OCI-LY1 (cell line): ENCODE measurements around the gene LRRC59.

Experiments used
- H2AFZ ChIP-seq: fragments of 200-600 bp; sonication (generic), shearing (Covaris generic); 2 replicates; pipeline ENCODE4 v1.6.0; 2014; ENCODE audit warnings: antibody characterized with exemption, mild to moderate bottlenecking, low read length
- H3F3A ChIP-seq: fragments of 200-600 bp; sonication (generic), shearing (Covaris generic); 2 replicates; pipeline ENCODE4 v1.6.0; 2014; ENCODE audit warnings: mild to moderate bottlenecking, antibody characterized with exemption, low read length, moderate library complexity; ENCODE audit not compliant: insufficient read depth
- H3K27ac ChIP-seq: fragments of 200-600 bp; sonication (generic); 2 replicates; pipeline ENCODE4 v1.5.1; 2014; ENCODE audit warnings: low read length, mixed run types, mild to moderate bottlenecking, low read depth; ENCODE audit not compliant: poor library complexity, severe bottlenecking
- H3K27me3 ChIP-seq: fragments of 200-600 bp; sonication (generic); 2 replicates; pipeline ENCODE4 v1.6.0; 2014; ENCODE audit warnings: antibody characterized with exemption, mild to moderate bottlenecking, low read length, moderate library complexity; ENCODE audit not compliant: insufficient read depth
- H3K36me3 ChIP-seq: fragments of 200-600 bp; sonication (generic); 2 replicates; pipeline ENCODE4 v1.6.1; 2014; ENCODE audit warnings: mild to moderate bottlenecking, antibody characterized with exemption, low read length, moderate library complexity, mixed read lengths; ENCODE audit not compliant: insufficient read depth
- H3K4me1 ChIP-seq: fragments of 200-600 bp; sonication (generic); 2 replicates; pipeline ENCODE4 v1.5.1; 2014; ENCODE audit warnings: mild to moderate bottlenecking, low read length, moderate library complexity; ENCODE audit not compliant: insufficient read depth, severe bottlenecking
- H3K4me2 ChIP-seq: fragments of 200-600 bp; sonication (generic), shearing (Covaris generic); 2 replicates; pipeline ENCODE4 v1.6.1; 2014; ENCODE audit warnings: low read length
- H3K4me3 ChIP-seq: fragments of 200-600 bp; sonication (generic); 2 replicates; pipeline ENCODE4 v1.5.1; 2014; ENCODE audit warnings: low read length, low read depth, mild to moderate bottlenecking, mixed read lengths; ENCODE audit not compliant: poor library complexity, severe bottlenecking
- H3K79me2 ChIP-seq: fragments of 200-600 bp; shearing (Covaris generic); 2 replicates; pipeline ENCODE4 v1.6.1; 2016; ENCODE audit warnings: mixed run types, low read length, mixed read lengths; ENCODE audit not compliant: insufficient read depth
- H3K9ac ChIP-seq: fragments of 200-600 bp; sonication (generic), shearing (Covaris generic); 2 replicates; pipeline ENCODE4 v1.6.1; 2014; ENCODE audit warnings: mild to moderate bottlenecking, low read length, mixed read lengths
- H3K9me2 ChIP-seq: fragments of 200-600 bp; sonication (generic), shearing (Covaris generic); 2 replicates; pipeline ENCODE4 v1.6.1; 2014; ENCODE audit warnings: low read depth, mild to moderate bottlenecking, low read length, mixed read lengths
- H3K9me3 ChIP-seq: fragments of 200-600 bp; shearing (Covaris generic); 2 replicates; pipeline ENCODE4 v1.6.1; 2014; ENCODE audit warnings: low read length, mixed read lengths
- H4K20me1 ChIP-seq: fragments of 200-600 bp; sonication (generic), shearing (Covaris generic); 2 replicates; pipeline ENCODE4 v1.6.0; 2016; ENCODE audit warnings: mild to moderate bottlenecking, low read length; ENCODE audit not compliant: insufficient read depth
- CTCF ChIP-seq: fragments of 200-600 bp; sonication (generic), shearing (Covaris generic); IDR thresholded peaks from 2 replicates; pipeline ENCODE4 v1.5.1; 2017; ENCODE audit warnings: mild to moderate bottlenecking, antibody characterized with exemption, low read length, moderate library complexity, mixed read lengths
- EZH2 ChIP-seq: fragments of 200-600 bp; sonication (generic), shearing (Covaris generic); IDR thresholded peaks from 2 replicates; pipeline ENCODE4 v1.8.0; 2017; ENCODE audit warnings: borderline replicate concordance, mixed run types, mild to moderate bottlenecking, antibody characterized with exemption, low read length, moderate library complexity, mixed read lengths

LRRC59 gene

DNA sequence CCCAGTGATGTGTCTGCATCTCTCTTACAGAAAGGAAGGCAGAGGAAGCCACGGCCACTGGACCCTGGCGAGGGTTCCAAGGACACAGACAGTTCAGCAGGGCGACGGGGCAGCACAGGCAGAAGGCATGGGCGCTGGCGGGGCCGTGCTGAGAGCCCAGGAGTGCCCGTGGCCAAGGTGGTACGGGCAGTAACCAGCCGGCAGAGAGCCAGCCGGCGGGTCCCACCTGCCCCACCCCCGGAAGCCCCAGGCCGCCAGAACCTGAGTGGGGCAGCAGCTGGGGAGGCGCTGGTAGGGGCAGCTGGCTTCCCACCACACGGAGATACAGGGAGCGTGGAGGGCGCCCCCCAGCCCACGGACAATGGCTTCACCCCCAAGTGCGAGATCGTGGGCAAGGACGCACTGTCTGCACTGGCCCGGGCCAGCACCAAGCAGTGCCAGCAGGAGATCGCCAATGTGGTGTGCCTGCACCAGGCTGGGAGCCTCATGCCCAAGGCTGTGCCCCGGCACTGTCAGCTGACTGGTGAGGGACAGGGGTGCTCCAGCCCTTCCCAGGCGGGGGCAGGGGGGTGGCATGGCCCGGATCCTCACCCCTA, 43.6 kb downstream of the LRRC59 start:
- TF ChIP-seq EZH2 (no peak), CTCF (no peak)
- H3K9me2 ChIP-seq = no peaks in the 10 kb centered on the region
- no peaks in the 10 kb centered on the region for H3K9me3 ChIP-seq
- H4K20me1 ChIP-seq = no peaks in the 10 kb centered on the region
- no peak overlapping the region for H3K9ac ChIP-seq
- no peaks in the 10 kb centered on the region for H3K79me2 ChIP-seq
- no peak overlapping the region for H3K4me2 ChIP-seq
- H3K36me3 ChIP-seq = peaks cover 39% of the 10 kb centered on the region
- no peak overlapping the region for H2AFZ ChIP-seq
- no peaks in the 10 kb centered on the region for H3K27me3 ChIP-seq
- H3K4me1 ChIP-seq = no peaks in the 10 kb centered on the region
- H3K4me3 ChIP-seq = no peak overlapping the region
- no peak overlapping the region for H3K27ac ChIP-seq
- H3F3A ChIP-seq = no peaks in the 10 kb centered on the region

GRCh38 chr17:50352693-50353599, 44.4 kb downstream of the LRRC59 start:
- H3K9ac ChIP-seq = no peak overlapping the region
- no peak overlapping the region for H3K27ac ChIP-seq
- H2AFZ ChIP-seq = no peak overlapping the region
- peaks cover 31% of the 10 kb centered on the region for H3K36me3 ChIP-seq
- no peaks in the 10 kb centered on the region for H3K79me2 ChIP-seq
- no peak overlapping the region for H3K4me2 ChIP-seq
- no peaks in the 10 kb centered on the region for H3K4me1 ChIP-seq
- H3K27me3 ChIP-seq = no peaks in the 10 kb centered on the region
- no peaks in the 10 kb centered on the region for H3K9me3 ChIP-seq
- no peaks in the 10 kb centered on the region for H3F3A ChIP-seq
- H3K4me3 ChIP-seq = no peak overlapping the region
- TF ChIP-seq CTCF (no peak), EZH2 (no peak)
- no peaks in the 10 kb centered on the region for H3K9me2 ChIP-seq
- no peaks in the 10 kb centered on the region for H4K20me1 ChIP-seq

DNA sequence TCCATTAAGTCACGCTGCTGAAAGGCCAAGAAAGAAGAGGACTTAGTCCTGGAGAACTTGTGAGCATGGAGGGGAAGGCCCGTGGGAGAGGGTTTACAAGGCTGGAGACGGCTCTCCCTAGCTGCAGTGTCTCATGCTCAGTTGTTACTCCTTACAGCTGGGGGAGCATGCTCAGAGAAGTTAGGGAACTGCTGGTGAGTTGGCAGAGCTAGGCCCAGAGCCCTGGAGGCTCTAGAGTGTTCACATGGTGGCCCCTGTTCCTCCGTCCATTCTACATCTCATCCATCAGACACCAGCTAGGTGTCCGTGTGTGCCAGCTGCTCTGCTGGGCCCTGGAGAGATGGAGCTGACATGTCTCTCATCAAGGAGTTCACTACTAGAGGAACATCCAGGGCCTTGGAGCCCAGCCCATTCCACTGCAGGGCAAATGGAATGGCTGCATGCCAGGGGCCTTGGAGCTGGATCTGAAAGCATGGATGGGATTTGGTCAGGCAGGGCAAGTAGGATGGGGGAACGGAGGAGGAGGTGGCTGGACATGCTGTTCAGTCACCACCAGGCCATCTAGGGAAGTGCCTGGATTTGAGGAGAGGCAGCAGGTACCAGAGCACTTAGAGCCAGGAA, 45.1 kb downstream of the LRRC59 start:
- TF ChIP-seq CTCF (no peak), EZH2 (no peak)
- Histone ChIP-seq H4K20me1 (no peaks in the 10 kb centered on the region), H3K4me1 (peaks cover 2% of the 10 kb centered on the region), H3K9me3 (no peaks in the 10 kb centered on the region), H3K9me2 (no peaks in the 10 kb centered on the region), H2AFZ (no peak overlapping the region), H3K27ac (no peak overlapping the region), H3K36me3 (peaks cover 25% of the 10 kb centered on the region), H3K4me3 (no peak overlapping the region), H3K4me2 (no peak overlapping the region), H3K79me2 (no peaks in the 10 kb centered on the region), H3K9ac (no peak overlapping the region), H3F3A (no peaks in the 10 kb centered on the region; the same call in 1 of the 2 replicates), H3K27me3 (no peaks in the 10 kb centered on the region)
